ENCODE data around the gene PRAMEF12.

- TF ChIP-seq POLR2A (IDR thresholded peaks at IDR 0.05; ENCODE audit: low read length) (no peak), GATA1 (IDR thresholded peaks at IDR 0.05; ENCODE audit: low read depth, low read length) (no peak)
Measured at GRCh38 chr1:12810691-12811408, 37.3 kb downstream of the PRAMEF12 start.
